Stomach (tissue), 4 donors: ENCODE results near the gene DCP1A.
A peak's percentile ranks its signal among the peaks of the same experiment; 100 is the strongest.
"Not testable (repeated sequence)": the region's sequence is repeated elsewhere in the genome, so short reads cannot be mapped to it uniquely, and the experiment has no call there.

Source experiments
- EP300 ChIP-seq: sonication (generic); formaldehyde crosslinking; IDR thresholded peaks from one replicate; pipeline ENCODE4 v1.6.1; 2017; ENCODE audit warnings: antibody characterized with exemption
- POLR2A ChIP-seq, 4 donors: fragments of 450-650 bp; IDR thresholded peaks; one replicate each; pipeline ENCODE4 v1.6.1; 2016; ENCODE audit warnings: antibody characterized with exemption in 4 of 4, control low read depth in 2 of 4, mild to moderate bottlenecking in 1 of 4, moderate library complexity in 1 of 4
- POLR2AphosphoS5 ChIP-seq, 3 donors: sonication (generic); formaldehyde crosslinking; IDR thresholded peaks; one replicate each; pipeline ENCODE4 v1.6.1; 2016; ENCODE audit warnings: antibody characterized with exemption in 3 of 3
- TF ChIP-seq, protein P1 (sequence below), 7 experiments: fragments of 450-650 bp in 4 of 7; fragments of 200-600 bp in 3 of 7; sonication (generic) in 3 of 7; IDR thresholded peaks; one replicate each; pipeline ENCODE4 v1.5.1; 2016 to 2019; ENCODE audit warnings: antibody characterized with exemption in 7 of 7, control low read depth in 2 of 7, mild to moderate bottlenecking in 1 of 7

DNA sequence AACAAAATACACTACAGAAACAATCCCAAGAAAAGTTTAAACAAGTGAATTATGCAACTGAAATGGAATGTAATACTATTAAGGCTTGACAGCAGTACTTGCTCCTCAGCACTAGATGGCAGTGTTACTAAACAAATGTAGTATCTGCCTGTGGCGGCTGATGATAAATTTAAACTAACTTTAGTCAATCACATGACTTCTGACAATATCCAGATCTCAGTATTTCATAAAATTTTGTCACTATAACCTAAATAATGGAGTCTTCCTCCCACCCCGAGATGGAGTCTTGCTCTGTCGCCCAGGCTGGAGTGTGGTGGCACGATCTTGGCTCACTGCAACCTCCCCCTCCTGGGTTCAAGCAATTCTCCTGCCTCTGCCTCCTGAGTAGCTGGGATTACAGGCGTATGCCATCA is 47.7 kb downstream of the DCP1A start:
- TF ChIP-seq, protein P1, sequence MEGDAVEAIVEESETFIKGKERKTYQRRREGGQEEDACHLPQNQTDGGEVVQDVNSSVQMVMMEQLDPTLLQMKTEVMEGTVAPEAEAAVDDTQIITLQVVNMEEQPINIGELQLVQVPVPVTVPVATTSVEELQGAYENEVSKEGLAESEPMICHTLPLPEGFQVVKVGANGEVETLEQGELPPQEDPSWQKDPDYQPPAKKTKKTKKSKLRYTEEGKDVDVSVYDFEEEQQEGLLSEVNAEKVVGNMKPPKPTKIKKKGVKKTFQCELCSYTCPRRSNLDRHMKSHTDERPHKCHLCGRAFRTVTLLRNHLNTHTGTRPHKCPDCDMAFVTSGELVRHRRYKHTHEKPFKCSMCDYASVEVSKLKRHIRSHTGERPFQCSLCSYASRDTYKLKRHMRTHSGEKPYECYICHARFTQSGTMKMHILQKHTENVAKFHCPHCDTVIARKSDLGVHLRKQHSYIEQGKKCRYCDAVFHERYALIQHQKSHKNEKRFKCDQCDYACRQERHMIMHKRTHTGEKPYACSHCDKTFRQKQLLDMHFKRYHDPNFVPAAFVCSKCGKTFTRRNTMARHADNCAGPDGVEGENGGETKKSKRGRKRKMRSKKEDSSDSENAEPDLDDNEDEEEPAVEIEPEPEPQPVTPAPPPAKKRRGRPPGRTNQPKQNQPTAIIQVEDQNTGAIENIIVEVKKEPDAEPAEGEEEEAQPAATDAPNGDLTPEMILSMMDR (IDR thresholded peaks at IDR 0.05), result peak in 5 of 7 experiments; percentile 73 to 89 (median 84)
- peak in 2 of 3 donors; percentile 23 to 65 for TF ChIP-seq POLR2AphosphoS5 (IDR thresholded peaks at IDR 0.05)
- not testable (repeated sequence) for TF ChIP-seq EP300; POLR2A (IDR thresholded peaks at IDR 0.05)
